COLO668 (cell line): ENCODE results near the gene GGNBP2.
"Not testable (repeated sequence)": the region's sequence is repeated elsewhere in the genome, so short reads cannot be mapped to it uniquely, and the experiment has no call there.

Experiments used
- DNase-seq: peaks from one replicate; lab custom pipeline; 2025; ENCODE audit not compliant: unreplicated experiment; lab: John Stamatoyannopoulos, UW

GGNBP2 gene

DNA sequence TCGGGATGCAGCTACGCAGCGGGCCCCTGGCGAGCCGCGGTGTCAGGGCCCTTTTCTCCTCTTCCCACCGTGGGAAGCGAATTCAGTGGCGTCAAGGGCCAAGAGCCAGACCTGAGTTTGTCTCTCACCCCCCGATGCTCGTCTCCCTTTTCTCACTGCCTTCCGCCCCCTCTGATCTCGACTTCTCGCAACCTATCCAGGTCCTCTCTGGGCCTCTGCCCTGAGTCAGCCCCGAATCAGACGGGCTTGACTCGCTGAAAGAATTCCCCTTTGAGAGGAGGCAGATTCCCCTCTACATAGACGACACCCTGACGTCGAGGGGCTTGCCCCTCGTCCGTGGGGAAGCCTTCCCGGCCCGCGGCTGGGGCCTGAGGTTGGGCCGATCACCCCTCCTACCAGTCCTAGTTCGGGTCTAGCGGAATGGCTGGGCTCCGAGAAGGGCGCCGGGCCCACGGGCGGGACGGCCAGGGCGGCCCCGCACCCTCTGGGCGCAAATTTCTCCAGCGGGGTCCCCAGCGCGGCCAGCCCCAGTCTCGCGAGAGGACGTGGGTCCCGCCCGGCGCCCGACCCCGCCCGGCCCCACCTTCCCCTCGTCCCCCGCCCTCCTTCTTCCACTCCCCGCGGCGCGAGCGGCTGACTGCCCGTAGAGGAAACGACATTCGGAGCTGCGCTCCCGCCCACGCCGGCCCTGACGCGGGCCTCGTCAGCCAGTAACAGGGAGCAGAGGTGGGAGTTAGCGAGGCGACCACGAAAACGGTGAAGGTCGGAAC, at the start of gene GGNBP2:
GGNBP2 (plus strand) TSS at position 613 of the 770 bp plus-strand sequence. CDS start 806 bp downstream, outside the sequence.
- peak; percentile 92 for DNase-seq

- DNase-seq: no peak
Measured at GRCh38 chr17:36495076-36495578, 49.6 kb upstream of the GGNBP2 start.

GRCh38 chr17:36496018-36496789, 48.5 kb upstream of the GGNBP2 start:
- no peak for DNase-seq

DNA sequence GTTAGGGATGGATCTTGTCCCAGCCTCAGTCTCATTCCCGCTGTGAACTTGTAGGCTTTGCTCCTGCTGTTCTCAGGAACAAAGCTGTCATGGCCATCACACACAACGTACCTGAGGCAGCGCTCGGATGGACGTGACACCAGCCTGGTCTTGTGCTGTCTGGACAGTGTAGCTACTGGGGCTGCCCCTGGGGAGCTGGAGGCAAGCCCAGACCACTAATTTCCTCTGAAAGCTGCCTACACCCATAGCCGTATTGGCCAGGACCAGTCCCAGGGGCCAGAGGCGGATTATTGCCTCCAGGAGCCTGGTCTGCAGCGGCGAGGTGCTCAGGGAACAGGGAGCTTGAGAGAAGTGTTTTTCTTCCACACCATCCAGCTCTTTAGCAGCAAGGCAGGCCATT, 46.6 kb upstream of the GGNBP2 start:
- DNase-seq: no peak

GRCh38 chr17:36498560-36499300, 46.0 kb upstream of the GGNBP2 start:
- DNase-seq: no peak

GRCh38 chr17:36500745-36501225, 43.9 kb upstream of the GGNBP2 start:
- no peak for DNase-seq

DNA sequence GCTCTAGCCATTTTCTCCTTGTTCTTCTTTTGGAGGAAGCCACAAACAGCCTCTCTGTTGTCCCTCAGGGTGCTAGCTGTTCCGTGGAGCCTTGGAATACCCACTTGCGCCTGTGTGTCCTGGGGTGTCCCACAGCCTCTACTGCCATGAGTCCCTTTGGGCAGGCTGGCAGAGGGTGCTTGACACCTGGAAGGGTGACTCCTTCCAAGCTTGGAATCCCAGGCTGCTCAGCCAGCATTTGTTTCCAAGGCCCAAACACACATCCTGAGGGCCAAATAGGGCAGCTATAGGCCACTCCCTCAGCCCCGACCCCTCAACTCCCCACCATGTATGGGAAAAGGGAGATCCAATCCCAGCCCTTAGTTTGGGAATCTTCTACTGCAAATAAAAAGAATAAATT, 43.4 kb upstream of the GGNBP2 start:
- DNase-seq: no peak

DNA sequence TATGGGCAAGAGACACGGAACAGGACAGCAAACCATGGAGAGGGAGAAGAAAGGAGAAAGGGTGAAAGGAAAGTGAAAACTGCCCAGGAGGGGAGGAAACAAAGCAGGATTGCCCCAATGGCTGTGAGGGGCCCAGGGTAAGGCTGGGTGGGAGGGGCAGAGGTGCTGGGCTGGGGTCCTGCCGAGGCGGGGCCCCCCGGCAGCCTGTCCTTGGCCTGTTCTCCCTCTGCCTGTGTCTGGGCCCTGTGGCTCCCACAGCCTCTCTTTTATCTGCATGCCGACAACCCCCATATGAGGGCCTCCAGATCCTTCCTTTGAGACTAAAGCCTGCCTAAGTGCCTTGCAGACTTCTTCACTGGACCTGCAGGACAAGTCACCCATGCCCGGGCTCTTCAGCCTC, 42.8 kb upstream of the GGNBP2 start:
- DNase-seq: no peak

DNA sequence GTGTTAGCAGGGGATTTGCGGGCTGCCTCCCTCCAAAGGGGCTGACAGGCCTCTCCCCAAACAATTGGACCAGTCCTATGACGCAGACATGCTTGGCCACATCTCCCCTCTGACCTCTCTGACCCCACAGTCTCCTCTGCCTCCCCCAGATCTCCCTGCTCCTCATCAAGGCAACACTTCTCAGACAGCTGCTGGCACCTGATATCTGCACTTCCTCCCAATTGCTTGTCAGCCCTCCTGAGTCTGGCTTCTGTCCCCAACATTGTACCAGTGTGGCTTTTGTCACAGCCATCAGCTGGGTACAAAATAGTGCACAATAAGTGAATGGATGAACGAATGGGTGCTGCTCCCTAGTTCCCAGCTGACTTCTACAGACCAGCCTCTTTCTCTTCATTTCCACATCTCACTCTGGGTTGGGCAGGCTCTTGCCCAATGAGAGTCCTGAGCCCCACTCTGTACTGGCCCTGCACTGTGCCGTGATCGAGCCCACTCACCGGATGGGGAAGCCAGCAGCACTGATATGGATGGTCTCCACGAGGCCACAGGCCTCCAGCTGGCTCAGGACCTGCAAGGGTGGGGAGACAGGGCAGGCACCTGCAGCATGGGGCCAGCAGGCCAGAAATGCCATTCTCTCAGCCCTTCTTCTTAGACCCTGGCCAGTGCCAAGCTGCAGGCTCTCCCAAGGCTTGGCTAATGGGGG, 41.1 kb upstream of the GGNBP2 start:
- no peak for DNase-seq

GRCh38 chr17:36504156-36504545, 40.6 kb upstream of the GGNBP2 start:
- no peak for DNase-seq

DNA sequence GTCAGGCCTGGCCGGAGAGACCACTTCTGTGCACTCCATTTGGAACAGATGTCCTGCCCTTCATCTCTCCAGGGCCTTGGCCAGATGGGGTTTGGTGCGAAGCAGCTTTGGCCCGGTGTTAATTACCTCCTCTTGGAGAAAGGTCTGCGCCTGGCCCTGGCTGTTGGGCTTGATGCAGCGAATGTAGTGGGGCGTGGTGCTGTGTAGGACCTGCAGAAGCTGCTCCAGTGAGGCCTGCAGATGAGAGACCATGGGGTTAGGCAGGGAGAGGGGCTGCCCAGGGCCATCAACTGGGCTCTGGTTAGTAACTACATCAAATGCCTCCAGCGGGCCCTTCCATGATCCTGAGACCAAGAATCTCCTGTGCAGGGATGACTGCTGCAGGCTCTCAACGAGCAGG, 39.5 kb upstream of the GGNBP2 start:
- no peak for DNase-seq

DNA sequence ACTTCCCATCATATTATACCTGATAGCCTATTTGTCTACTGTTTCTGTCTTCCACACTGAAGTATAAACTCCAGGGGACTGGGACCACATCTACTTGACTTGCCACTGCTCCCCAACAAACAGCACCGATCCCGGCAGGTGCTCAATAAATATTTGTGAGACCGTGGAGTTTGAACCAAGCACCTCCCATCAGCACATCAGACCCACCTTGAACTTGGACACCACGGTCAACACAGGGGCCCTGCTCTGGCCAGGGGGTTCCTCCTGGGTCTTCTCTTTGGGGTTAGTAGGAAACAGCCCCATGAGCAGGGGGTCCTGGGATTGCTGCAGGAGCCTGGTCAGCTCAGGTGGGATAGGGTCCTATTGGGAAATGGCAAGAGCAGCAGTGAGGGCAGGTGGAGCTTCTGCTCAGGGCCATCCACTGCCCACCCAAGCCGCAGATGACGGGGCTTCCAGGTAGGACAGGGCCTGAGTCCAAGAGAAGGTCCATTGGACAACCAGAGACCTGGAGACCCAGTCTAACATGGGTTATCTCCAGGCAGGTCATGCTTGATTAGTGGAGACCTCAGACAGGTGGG, 38.4 kb upstream of the GGNBP2 start:
- DNase-seq: no peak

DNA sequence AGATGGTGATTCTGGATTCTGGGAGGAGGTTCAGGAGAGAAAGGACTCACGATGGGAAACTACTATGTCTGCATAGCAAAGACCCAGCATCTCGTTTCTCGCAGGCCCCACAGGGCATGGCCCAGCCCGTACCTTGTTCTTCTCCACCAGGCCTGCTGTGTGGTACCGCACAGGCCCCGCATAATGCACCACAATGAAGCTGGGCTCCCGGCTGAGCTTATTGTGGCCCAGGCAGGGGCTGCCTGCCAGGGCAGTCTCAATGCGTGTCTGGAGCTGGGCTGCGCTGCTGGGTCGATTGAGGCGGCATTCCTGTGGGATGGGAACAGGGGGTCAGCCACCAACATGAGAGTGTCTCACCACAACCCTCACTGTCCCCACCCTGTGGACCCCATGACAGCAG, 37.9 kb upstream of the GGNBP2 start:
- no peak for DNase-seq

GRCh38 chr17:36507266-36507665, 37.5 kb upstream of the GGNBP2 start:
- DNase-seq: no peak

DNA sequence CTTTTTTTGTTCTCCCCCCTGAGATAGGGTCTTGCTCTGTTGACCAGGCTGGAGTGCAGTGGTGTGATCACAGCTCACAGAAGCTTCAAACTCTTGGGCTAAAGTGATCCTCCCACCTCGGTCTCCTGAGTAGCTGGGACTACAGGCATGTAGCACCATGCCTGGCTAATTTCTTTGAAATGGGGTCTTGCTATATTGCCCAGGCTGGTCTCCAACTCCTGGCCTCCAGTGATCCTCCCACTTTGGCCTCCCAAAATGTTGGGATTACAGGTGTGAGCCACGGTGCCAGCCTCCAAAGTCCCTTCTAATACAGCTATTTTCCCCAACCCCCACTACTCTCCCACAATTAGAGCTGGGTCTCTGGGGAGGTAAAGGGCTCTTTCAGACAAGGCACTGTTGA, 36.3 kb upstream of the GGNBP2 start:
- DNase-seq: not testable (repeated sequence)

GRCh38 chr17:36509272-36509985, 35.3 kb upstream of the GGNBP2 start:
- no peak for DNase-seq

DNA sequence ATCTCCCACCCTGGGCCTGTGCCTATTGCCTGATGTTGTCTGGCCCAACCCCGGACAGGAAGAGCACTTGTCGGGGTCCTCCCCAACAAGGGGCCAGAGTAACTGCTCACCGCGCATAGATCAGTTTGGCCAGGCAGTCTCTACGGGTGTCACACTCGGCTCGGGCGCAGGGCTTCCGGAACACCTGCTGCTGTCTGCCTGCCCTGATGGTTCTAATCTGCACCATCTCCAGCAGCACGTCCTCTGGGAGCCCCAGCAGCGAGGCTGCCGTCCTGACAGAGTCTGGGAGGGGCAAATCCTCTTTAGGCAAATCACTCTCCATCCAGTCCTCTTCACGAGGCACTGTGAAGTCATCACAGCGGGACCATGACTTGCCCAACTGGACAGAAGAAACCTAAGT, 34.1 kb upstream of the GGNBP2 start:
- no peak for DNase-seq

DNA sequence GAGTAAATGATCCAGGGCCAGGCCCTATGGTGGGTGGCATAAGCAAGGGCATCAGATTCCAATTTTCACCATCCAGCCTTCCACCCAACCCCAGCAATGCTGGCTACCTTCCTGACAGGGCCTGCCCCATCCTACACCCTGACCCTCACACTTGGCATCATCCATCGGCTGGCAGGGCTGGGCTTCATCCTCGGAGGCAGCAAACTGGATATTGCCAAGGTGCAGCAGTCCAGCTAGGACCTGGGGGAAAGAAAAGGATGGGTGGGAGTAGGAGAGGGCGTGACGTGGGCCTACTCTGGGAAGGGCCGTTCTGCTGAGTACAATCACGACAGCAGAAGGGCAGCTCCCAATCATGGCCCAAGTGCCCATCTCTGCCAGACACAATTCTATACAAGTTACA, 33.5 kb upstream of the GGNBP2 start:
- DNase-seq: no peak

DNA sequence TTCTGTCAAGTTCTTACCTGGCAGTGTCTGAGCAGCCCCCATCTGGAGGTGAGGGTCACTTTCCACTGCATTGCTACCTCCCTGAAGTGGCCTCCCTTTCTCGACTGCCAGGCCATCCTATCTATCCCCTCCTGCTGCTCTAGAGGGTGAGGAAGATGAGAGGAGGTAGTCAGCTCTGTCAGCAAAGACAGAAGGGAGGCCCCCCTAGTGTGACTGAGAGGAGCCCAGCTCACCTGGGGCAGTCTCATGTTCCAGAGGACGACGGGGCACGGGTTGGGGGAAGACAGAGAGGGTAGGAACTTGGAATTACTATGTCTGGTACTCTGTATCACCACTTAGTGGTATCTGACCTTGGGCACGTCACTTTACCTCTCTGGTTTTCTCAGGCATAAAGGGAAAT, 32.1 kb upstream of the GGNBP2 start:
- DNase-seq: no peak

DNA sequence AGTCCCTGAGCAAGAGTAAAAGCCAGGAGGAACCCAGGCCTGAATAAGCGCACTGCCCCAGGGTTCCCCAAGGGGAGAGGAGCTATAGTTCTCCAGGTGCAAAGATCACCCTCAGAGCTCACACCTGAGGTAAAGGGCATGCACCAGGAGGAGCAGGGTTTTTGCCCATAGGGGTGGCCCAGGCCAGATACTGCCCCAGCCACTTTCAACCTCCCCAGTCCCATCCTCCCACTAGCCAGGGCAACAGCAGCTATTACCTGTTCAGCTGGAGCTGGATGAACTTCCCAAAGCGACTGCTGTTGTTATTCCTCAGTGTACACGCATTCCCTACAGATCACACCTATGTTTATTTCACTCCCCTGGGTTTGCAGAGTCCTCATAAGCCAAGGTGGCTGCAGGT, 29.9 kb upstream of the GGNBP2 start:
- no peak for DNase-seq
